Glutamatergic neuron (in vitro differentiated cells): ENCODE measurements around the gene TXNDC9. TPM values are rescaled to one million over a fixed set of nuclear protein-coding genes. Genes with fewer than 3 reads are reported as not detected.
"Not testable (repeated sequence)": the region's sequence is repeated elsewhere in the genome, so short reads cannot be mapped to it uniquely, and the experiment has no call there.

Experiments used
- DNase-seq: peaks from one replicate; pipeline ENCODE4 v3.0.0; 2022
- H3K27ac Mint-ChIP-seq: one replicate; pipeline ENCODE4 v1.8.0; 2020; ENCODE audit warnings: mild to moderate bottlenecking, mixed read lengths, inconsistent platforms; ENCODE audit not compliant: unreplicated experiment
- H3K27me3 Mint-ChIP-seq: one replicate; pipeline ENCODE4 v1.8.0; 2020; ENCODE audit warnings: mild to moderate bottlenecking, moderate library complexity, mixed read lengths, inconsistent platforms; ENCODE audit not compliant: unreplicated experiment
- H3K36me3 Mint-ChIP-seq: one replicate; pipeline ENCODE4 v1.8.0; 2020; ENCODE audit warnings: mild to moderate bottlenecking, mixed read lengths, inconsistent platforms; ENCODE audit not compliant: unreplicated experiment
- H3K4me1 Mint-ChIP-seq: one replicate; pipeline ENCODE4 v1.8.0; 2020; ENCODE audit warnings: mild to moderate bottlenecking, low read depth, mixed read lengths, inconsistent platforms; ENCODE audit not compliant: unreplicated experiment
- H3K4me3 Mint-ChIP-seq: one replicate; pipeline ENCODE4 v1.8.0; 2020; ENCODE audit warnings: mild to moderate bottlenecking, mixed read lengths, inconsistent platforms; ENCODE audit not compliant: unreplicated experiment
- H3K9me3 Mint-ChIP-seq: one replicate; pipeline ENCODE4 v1.8.0; 2020; ENCODE audit warnings: mild to moderate bottlenecking, moderate library complexity, mixed read lengths, inconsistent platforms; ENCODE audit not compliant: unreplicated experiment
- CTCF ChIP-seq: fragments of 200-600 bp; sonication (generic); IDR thresholded peaks from one replicate; pipeline ENCODE4 v1.5.0; 2021; ENCODE audit not compliant: partially characterized antibody, unreplicated experiment
- total RNA-seq: library from RNA; stranded (reverse); fragmentation: NEBNext Ultra II Directional; extraction: Animal tissue kit (Norgen Biotek cat#: 25700); gene quantifications from one replicate; pipeline ENCODE4 v1.2.1, GENCODE V29; 2021; ENCODE audit not compliant: unreplicated experiment

TXNDC9 gene
- total RNA-seq, 1 donor from 2014 or later: 32.6 TPM

DNA sequence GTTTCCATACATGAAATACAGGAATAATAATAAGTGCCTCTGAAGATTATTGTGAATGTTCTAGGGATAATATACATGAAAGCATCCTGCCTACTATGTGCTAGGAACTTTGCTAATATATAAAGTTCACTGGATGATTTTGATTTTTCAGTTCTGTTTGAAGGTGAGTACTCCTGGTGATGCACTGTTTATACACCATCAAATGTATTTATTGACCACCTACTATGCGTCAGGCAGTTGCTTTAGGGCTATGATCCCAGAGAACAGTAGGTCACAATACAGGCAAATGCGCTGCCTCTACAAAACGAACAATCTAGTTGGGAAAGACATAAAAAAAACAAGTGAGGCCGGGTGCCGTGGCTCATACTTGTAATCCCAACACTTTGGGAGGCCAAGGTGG, 10.7 kb downstream of the TXNDC9 start:
- H3K4me3 Mint-ChIP-seq: no peak overlapping the region
- TF ChIP-seq CTCF: no peak
- peaks cover 1% of the 10 kb centered on the region for H3K9me3 Mint-ChIP-seq
- no peaks in the 10 kb centered on the region for H3K4me1 Mint-ChIP-seq
- no peak for DNase-seq
- H3K36me3 Mint-ChIP-seq: no peaks in the 10 kb centered on the region
- H3K27me3 Mint-ChIP-seq: no peaks in the 10 kb centered on the region
- H3K27ac Mint-ChIP-seq: no peak overlapping the region

DNA sequence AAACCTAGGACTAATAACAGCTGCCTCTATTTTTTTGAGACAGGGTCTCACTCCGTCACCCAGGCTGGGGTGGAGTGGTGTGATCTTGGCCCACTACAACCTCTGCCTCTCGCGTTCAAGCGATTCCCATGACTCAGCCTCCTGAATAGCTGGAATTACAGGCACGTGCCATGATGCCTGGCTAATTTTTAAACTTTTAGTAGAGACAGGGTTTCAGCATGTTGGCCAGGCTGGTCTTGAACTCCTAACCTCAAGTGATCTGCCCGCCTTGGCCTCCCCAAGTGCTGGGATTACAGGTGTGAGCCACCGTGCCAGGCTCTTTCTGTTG, 18.3 kb downstream of the TXNDC9 start:
- not testable (repeated sequence) for H3K36me3 Mint-ChIP-seq, H3K4me3 Mint-ChIP-seq, H3K27ac Mint-ChIP-seq, H3K9me3 Mint-ChIP-seq, H3K4me1 Mint-ChIP-seq, DNase-seq, H3K27me3 Mint-ChIP-seq

DNA sequence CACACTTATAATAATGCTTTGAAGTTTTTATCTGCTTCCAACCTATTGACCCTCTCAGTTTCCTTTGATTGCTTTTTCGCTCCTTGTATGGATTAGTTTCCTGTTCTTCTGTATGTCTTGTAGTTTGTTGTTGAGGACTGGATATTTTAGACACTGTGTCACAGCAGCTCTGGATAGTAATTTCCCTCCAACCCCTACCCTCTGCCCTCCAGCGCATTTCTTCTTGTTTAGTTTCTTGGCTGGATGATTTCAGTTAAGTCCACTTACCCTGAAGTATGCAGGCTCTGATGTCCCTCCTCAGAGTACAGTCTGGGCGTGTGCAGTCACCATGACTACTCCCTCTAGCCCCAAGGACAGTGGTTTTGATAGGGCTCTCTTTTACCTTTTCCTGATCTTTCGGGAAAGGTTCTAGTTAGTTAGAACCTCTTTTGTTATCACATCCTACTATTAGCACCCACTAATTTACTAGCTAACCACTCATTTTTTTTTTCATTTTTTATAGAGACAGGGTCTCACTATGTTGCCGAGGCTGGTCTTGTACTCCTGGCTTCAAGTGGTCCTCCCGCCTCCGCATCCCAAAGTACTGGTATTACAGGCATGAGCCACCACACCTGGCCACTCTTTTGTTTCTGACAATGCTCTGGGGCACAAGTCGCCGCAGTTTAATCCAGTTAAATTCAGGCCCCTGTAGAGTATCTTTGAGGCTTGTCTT, 18.8 kb downstream of the TXNDC9 start:
- no peak for DNase-seq
- Mint-ChIP-seq H3K4me1 (no peaks in the 10 kb centered on the region), H3K36me3 (peaks cover 7% of the 10 kb centered on the region), H3K9me3 (peaks cover 5% of the 10 kb centered on the region), H3K4me3 (no peak overlapping the region), H3K27me3 (no peaks in the 10 kb centered on the region), H3K27ac (no peak overlapping the region)
- no peak for TF ChIP-seq CTCF

DNA sequence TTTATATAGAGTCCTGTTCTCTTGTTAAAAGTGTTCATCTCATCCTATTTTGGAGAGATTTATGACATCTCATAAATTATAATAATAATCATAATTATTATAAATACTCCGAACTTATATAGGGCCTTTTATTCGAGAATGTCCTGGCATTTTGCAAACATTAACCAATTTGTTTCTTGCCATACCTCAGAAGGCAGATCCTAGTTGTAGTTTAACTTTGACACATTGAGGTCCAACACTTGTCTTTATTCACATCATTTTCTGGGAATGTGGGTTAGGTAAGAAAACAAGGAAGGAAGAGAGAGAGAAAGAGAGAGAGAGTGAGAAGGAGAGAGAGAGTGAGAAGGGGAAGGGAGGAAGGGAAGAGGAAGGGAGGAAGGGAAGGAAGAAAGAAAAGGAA, 35.0 kb downstream of the TXNDC9 start, which contains the start of gene LYG1:
Gene LYG1 (minus strand): TSS at position 101 of the 400 bp plus-strand sequence. CDS start 5,527 bp downstream, outside the sequence.
- H3K27me3 Mint-ChIP-seq, H3K9me3 Mint-ChIP-seq, H3K4me3 Mint-ChIP-seq, H3K27ac Mint-ChIP-seq, H3K4me1 Mint-ChIP-seq, H3K36me3 Mint-ChIP-seq, DNase-seq: not testable (repeated sequence)

DNA sequence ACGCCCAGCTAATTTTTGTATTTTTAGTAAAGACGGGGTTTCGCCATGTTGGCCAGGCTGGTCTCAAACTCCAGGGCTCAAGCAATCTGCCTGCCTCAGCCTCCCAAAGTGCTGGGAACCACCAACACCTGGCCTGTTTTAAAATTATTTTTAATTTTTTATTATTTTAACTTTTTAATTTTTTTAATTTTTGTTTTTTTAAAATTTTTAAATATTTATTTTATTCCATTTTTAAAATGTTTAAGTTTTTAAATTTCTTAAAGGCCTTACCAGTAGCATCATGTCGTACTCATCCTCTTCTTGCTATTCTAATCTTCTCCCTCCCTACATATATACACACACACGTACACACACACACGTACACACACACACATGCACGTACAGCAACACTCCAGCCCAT, 36.6 kb downstream of the TXNDC9 start:
- Mint-ChIP-seq H3K36me3 (peaks cover 5% of the 10 kb centered on the region), H3K9me3 (no peaks in the 10 kb centered on the region), H3K27me3 (no peaks in the 10 kb centered on the region), H3K27ac (no peak overlapping the region), H3K4me3 (no peak overlapping the region), H3K4me1 (no peaks in the 10 kb centered on the region)
- TF ChIP-seq CTCF: no peak
- DNase-seq: no peak

DNA sequence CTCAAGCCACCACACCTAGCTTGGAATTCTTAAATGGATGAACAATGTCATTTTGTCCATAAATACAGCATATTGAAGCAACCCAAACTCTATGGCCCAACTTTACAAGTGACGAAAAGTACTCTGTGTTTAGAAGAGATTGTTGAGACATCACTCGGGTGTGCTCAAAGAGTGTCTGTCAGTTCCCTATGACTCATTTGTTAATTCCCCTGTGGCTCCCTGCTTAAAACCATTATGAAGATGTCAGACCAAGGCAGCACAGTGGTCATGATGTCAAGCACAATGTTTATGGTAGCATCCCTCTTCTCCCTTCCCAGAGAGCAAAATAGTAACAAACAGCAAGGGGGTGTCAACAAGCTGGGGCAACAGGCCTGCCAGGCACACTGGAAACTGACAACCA, 38.1 kb downstream of the TXNDC9 start:
- DNase-seq: no peak
- H3K9me3 Mint-ChIP-seq: no peaks in the 10 kb centered on the region
- peaks cover 2% of the 10 kb centered on the region for H3K27me3 Mint-ChIP-seq
- no peak for TF ChIP-seq CTCF
- no peaks in the 10 kb centered on the region for H3K36me3 Mint-ChIP-seq
- no peaks in the 10 kb centered on the region for H3K4me1 Mint-ChIP-seq
- H3K4me3 Mint-ChIP-seq: no peak overlapping the region
- H3K27ac Mint-ChIP-seq: no peak overlapping the region
